ENCODE measurements around the gene MAPK7.

DNA sequence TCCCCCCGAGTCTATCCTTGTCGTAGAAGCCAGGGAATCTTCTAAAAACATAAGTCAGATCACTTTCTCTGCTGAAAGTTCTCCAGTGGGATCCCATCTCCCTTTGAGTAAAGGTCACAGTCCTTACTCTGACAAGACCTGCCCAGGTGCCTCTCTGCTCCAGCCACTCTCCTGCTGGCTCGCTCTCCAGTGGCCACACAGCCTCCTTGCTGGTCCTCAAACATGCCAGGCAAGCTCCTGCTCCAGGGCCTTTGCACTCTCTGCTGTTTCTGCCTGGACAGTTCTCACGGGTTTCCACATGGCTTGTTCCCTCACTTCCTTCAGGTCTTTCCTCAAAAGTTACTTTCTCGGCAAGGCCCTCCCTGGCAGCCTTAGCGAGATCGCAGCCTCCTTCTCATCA, 19.1 kb upstream of the MAPK7 start:
- TF ChIP-seq CTCF (IDR thresholded peaks at IDR 0.05; ENCODE audit: insufficient read depth, low read depth, low read length) (no peak), EZH2 (IDR thresholded peaks at IDR 0.05; ENCODE audit: insufficient read depth, low read length) (no peak)
